ENCODE measurements around the gene CPB1. TPM values are rescaled to one million over a fixed set of nuclear protein-coding genes. Genes with fewer than 3 reads are reported as not detected.

Gene CPB1
- total RNA-seq, 4 donors from 2014 or later, result 0.66 TPM; not detected in 3

- H3K4me1 ChIP-seq, result no peaks in the 10 kb centered on the region
- DNase-seq, result no peak
- H3K27ac ChIP-seq, result no peak overlapping the region
- TF ChIP-seq POLR2A (IDR thresholded peaks at IDR 0.05) (no peak), CTCF (IDR thresholded peaks at IDR 0.05) (no peak)
- no peaks in the 10 kb centered on the region for H3K9me3 ChIP-seq
- no peak overlapping the region for H3K4me3 ChIP-seq
- H3K36me3 ChIP-seq, result no peaks in the 10 kb centered on the region
- H3K27me3 ChIP-seq, result no peaks in the 10 kb centered on the region
These were observed 4.6 kb upstream of the CPB1 start for GRCh38 chr3:148823026-148823425.

- TF ChIP-seq CTCF (IDR thresholded peaks at IDR 0.05), result no peak
- no peaks in the 10 kb centered on the region for H3K27me3 ChIP-seq
- H3K27ac ChIP-seq, result no peak overlapping the region
- no peaks in the 10 kb centered on the region for H3K36me3 ChIP-seq
- no peak for DNase-seq
- no peak overlapping the region for H3K4me3 ChIP-seq
- H3K4me1 ChIP-seq, result no peaks in the 10 kb centered on the region
- H3K9me3 ChIP-seq, result no peaks in the 10 kb centered on the region
These were observed 2.1 kb upstream of the CPB1 start for GRCh38 chr3:148825476-148825875.

DNA sequence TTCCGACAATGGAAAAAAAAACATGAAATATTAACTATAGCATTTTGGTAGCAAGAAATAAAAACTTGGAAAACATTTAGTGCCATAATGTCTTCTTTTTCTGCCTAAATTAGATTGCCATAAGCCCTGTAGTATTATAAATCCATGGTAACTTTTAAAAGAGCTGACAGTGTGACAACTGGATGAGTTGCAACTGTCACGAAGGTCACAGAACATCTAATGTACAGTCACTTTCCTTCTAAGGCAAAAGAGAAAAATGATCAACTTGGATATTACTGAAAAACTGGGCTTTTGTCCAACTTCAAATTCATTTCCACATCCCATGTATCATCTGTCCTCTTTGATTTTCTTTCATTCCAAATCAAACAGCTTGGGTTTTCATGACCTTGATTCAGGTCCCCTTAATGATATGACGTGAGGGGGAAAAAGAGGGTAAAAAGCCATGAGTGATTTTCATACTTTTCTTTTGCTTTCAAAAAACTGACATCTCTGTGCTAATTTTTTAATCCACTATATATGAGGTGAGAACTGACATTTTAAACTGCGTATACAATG is 602 bp downstream of the CPB1 start:
- no peak overlapping the region for H3K27ac ChIP-seq
- TF ChIP-seq CTCF (IDR thresholded peaks at IDR 0.05), result no peak
- H3K4me3 ChIP-seq, result no peak overlapping the region
- H3K36me3 ChIP-seq, result no peaks in the 10 kb centered on the region
- no peak for DNase-seq
- H3K9me3 ChIP-seq, result no peaks in the 10 kb centered on the region
- no peaks in the 10 kb centered on the region for H3K4me1 ChIP-seq
- H3K27me3 ChIP-seq, result no peaks in the 10 kb centered on the region

GRCh38 chr3:148829926-148830325 is 2.3 kb downstream of the CPB1 start:
- no peak overlapping the region for H3K4me3 ChIP-seq
- TF ChIP-seq POLR2A (IDR thresholded peaks at IDR 0.05), result no peak
- no peak for TF ChIP-seq CTCF (IDR thresholded peaks at IDR 0.05)

GRCh38 chr3:148833223-148833622 is 5.6 kb downstream of the CPB1 start:
- no peaks in the 10 kb centered on the region for H3K4me1 ChIP-seq
- TF ChIP-seq CTCF (IDR thresholded peaks at IDR 0.05) (no peak), POLR2A (IDR thresholded peaks at IDR 0.05) (no peak)
- H3K9me3 ChIP-seq, result no peaks in the 10 kb centered on the region
- no peak overlapping the region for H3K27ac ChIP-seq
- no peak overlapping the region for H3K4me3 ChIP-seq
- H3K36me3 ChIP-seq, result no peaks in the 10 kb centered on the region
- H3K27me3 ChIP-seq, result no peaks in the 10 kb centered on the region
- no peak for DNase-seq

More at GRCh38 chr3:148829926-148830325, 2.3 kb downstream of the CPB1 start:
- H3K4me1 ChIP-seq, result no peaks in the 10 kb centered on the region
- H3K9me3 ChIP-seq, result no peaks in the 10 kb centered on the region
- H3K27ac ChIP-seq, result no peak overlapping the region
- H3K36me3 ChIP-seq, result no peaks in the 10 kb centered on the region
- H3K27me3 ChIP-seq, result no peaks in the 10 kb centered on the region
- DNase-seq, result no peak

- Histone ChIP-seq H3K4me1 (no peaks in the 10 kb centered on the region), H3K27ac (no peak overlapping the region), H3K27me3 (no peaks in the 10 kb centered on the region), H3K9me3 (no peaks in the 10 kb centered on the region), H3K36me3 (no peaks in the 10 kb centered on the region), H3K4me3 (no peak overlapping the region)
- TF ChIP-seq CTCF (IDR thresholded peaks at IDR 0.05) (no peak), POLR2A (IDR thresholded peaks at IDR 0.05) (no peak)
- no peak for DNase-seq
These were observed 12.2 kb downstream of the CPB1 start for GRCh38 chr3:148839805-148840204.

All from Peyer's patch (tissue), 4 donors.